Stimulated activated CD8-positive, alpha-beta memory T cell treated with anti-CD3 and anti-CD28 coated beads, Interleukin-7, amount 100 ng/mL, for 1 hour (primary cell): ENCODE data around the gene KIF5A.
"Not testable (repeated sequence)": the region's sequence is repeated elsewhere in the genome, so short reads cannot be mapped to it uniquely, and the experiment has no call there.

Source experiments
- DNase-seq, 2 donors: peaks; one replicate each; pipeline ENCODE4 v3.0.0-alpha.2; 2020; ENCODE audit warnings: low read depth in 2 of 2

KIF5A gene

DNA sequence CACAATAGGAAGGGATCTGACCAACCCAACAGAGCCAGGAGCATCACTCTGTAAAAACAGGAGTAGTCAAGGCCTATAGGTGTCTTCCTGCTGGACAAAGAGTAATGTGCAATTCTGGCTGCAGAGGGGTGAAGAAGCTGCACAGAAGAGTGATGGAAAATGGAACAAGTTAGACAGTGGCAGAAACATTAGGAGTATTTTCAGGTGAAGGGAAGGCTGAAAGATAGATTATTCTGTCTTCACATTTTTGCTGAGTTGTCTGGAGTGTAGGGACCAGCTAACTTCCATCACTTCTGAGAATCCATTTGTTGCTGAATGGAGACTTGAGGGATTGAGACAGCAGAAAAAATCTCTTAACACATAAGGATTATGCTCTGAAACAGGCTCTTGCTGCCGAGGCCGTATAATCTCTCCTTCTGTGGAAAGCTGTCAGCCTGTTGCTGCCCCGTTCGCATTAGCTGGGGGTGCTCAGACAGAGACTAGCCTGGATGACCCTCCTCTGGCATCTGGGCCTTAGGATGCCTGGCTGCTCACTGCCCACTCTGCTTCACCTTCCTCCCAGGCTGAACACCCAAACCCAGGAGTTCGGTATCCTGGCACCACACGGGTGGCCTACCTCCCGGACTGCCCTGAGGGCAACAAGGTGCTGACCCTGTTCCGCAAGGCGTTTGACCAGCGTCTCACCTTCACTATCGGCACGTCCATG, 58.3 kb downstream of the KIF5A start:
- DNase-seq = no peak

DNA sequence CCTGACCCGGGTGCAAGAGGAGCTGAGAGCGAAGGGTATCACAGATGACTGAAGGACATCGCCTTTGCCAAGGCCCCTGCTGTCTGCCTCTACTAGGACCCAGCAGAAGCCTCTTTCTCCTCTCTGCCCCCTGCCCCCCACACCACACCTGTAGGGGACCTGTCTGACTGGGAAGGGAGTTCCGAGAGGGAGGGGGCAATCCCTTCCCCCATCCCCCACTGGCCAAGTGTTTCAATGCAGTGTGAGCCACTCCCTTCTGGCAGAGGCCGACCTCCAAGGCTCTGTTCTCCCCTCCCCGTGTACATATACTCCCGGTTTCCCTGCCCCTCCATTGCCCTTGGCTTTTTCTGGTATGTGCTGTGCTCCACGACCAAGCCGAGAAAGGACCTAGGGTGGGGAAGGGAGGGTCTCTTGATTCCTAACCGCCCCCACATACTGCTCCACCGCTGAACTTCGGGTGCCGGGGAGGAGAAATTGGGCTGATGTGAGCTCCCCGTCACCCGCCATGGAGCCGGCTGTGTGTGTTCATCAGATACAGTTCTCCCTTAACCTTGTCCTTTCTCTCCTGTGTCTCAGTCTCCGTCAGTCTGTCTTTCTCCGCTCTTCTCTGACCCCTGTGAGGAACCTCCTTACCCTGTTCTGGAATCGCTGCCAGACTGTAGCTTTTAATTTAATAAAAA, 59.4 kb downstream of the KIF5A start:
- DNase-seq = no peak

DNA sequence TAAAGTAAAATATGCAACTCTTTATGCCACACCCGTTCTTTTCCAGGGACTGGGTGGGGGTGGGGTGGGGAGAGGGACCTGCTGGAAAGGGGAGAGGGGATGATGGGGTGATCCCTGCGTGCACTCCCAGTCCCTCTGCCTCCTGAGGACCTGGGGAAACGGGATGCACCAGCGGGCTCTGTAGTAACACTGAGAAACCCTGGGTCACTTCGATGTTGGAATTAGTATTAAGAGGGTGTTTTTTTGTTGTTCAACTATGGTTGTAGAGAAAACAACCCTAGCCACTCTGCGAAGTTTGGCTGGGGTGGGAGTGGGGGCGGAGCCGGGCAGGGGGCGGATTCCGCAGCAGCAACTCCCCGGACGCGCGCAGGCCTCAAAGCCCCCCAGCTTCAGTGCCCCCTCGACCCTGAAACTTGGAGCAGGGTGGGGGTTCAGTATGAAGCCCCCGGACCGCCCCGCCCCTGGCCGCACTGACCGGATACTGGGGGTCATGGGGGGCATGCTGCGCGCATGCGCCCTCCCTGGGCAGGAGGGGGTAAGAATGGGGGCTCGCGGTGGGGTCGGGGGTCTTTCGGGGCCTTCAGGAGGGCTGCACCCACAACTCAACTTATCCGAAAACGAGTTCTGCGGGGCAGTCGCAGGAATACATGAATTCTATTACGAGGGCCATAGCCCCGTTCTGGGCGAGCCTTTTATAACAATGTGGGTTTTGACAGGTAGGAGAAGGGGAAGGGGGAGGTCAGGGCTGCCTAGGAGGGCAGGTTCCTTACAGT, 60.1 kb downstream of the KIF5A start:
- DNase-seq = no peak

DNA sequence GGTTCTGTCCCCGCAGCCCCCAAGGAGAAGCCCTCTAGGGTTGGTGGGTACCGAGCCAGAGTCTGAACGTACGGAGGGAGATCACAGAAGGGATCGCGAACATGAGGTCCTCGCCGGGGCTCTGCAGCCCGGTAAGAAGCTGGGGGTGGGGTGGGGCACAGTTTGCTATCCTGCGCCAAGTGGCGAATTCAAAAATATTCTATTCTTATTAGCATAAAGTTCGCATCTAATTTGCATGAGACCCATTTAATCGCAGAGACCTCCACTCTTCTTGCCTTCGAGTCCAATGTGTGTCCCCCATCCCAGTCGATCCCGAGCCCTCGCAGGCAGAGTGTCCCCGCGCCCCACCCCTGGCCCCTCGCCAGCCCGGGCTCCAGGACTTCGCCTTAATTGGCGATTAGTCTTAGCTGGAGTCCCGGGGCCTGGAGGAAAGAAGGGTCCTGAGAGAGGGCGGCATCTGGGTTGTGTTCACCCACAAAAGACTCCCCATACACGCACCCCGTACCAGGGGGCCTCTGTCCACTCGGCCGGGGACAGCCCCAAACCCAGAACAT, 60.8 kb downstream of the KIF5A start:
- no peak for DNase-seq

DNA sequence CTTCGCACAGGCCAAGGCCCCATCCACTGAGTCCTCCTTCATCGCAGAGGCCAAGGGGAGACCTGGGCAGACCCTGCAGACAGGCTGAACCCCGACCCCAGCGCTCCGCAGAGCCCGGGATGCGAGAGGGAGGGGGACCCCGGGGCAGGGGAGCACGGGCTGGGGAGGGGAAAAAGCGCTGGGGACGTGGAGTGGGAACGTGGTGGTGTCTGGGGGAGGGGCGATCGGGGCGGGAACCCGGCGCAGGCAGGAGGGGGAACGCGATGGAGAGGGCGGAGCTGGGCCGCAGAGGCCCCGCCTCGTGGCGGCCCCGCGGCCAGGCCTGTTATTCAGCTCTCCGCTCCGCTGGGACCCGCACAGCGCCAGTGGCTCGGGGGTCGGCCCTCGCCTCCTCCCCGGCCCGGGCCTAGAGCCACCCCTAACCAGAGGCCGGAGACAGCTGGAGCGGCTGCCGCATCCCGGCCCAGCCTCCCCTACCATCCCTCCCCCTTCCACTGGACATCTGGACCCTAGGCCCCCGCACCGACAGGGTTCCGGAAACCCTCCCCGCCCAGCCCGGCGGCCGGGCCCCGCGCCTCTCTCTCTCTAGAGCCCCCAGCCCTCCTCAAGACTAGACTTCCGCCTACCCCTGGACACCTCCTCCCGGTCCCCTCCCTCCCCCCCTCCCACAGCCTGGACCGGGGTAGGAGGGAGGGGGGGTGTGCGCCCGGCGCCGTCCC, 61.4 kb downstream of the KIF5A start, which contains the start of gene ARHGEF25:
TSS of gene ARHGEF25 (plus strand) at position 328 of the 719 bp plus-strand sequence. CDS start 460 bp downstream, outside the sequence.
- no peak for DNase-seq

DNA sequence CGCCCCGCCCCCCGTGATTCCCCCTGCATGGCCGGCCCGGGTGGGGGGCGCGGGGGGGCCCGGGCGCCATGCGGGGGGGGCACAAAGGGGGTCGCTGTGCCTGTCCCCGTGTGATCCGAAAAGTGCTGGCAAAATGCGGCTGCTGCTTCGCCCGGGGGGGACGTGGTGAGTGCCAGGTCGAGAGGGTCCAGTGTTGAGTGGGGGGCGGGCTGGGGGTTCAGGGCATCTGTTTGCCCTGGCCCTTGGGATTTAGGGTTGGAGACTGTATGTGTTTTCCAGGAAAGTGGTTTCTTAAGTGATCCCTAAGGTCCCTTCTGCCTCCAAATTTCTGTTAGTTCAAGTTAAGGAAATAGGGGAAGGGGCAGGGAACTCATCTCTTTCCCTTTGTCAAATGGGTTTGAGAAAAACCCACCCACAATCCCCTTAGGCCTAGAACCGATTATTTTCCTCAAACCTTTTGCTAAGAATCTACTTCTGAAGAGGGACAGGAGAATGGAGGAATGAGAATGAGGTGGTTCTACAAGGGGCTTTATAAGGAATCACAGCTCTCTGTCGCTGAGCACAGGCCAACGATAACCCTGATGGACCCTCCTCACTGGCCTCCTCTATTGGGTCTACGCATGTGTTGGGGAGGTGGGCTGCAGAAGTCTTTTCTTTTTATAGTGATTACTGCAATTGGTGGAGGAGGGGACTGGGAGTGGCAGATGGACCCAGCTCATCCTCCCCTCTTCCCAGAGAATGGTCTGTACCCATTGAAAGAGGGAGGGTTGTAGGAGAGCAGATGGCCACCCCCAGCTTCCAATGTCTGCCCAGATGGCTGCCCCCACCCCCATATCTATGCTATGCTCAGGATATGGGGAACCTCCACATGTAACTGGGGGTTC, 62.2 kb downstream of the KIF5A start:
- DNase-seq = no peak

DNA sequence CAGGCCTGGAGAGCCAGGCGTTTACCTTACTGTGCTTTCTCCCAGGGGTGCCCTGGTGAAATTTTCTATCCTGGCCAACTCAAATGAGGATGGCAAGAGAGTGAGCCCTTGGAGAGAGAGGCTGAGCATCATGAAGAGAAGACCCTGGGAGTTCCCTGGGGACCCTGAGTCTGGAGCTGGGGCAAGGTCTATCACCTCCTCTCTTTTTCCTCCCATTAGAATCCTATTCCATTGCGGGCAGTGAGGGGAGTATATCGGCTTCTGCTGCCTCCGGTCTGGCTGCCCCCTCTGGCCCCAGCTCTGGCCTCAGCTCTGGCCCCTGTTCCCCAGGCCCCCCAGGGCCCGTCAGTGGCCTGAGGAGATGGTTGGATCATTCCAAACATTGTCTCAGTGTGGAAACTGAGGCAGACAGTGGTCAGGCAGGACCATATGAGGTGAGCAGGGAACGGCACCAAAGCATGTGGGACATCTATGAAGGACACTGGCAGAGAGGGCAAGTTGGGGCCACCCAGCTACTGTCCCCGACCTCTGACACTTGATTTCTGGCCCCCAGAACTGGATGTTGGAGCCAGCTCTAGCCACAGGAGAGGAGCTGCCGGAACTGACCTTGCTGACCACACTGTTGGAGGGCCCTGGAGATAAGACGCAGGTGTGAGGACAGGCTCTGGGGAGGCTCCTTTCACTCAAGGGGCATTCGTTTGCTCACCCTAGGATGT, 63.0 kb downstream of the KIF5A start:
- DNase-seq = no peak

DNA sequence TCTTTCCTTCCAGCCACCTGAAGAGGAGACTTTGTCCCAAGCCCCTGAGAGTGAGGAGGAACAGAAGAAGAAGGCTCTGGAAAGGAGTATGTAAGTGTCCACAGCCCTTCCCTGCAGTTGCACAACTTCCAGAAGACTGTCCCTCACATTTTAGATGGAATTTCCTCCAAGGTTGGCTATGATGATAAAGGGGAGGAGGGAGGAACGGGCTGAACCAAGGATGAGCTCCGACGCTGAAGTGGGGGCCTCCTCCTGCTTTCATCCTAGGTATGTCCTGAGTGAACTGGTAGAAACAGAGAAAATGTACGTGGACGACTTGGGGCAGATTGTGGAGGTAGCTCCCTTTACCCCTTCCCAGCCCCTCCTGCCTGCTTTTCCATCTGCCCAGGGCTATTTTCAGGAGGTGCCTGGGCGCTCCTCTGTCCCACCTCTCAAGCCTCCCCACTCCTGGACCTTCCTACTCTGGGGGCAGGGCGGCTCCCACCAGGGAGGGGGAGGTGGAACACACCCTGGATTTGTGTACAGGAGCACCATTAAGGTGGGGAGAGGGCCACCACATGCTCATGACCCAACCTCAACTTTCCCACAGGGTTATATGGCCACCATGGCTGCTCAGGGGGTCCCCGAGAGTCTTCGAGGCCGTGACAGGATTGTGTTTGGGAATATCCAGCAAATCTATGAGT, 63.7 kb downstream of the KIF5A start:
- no peak for DNase-seq

DNA sequence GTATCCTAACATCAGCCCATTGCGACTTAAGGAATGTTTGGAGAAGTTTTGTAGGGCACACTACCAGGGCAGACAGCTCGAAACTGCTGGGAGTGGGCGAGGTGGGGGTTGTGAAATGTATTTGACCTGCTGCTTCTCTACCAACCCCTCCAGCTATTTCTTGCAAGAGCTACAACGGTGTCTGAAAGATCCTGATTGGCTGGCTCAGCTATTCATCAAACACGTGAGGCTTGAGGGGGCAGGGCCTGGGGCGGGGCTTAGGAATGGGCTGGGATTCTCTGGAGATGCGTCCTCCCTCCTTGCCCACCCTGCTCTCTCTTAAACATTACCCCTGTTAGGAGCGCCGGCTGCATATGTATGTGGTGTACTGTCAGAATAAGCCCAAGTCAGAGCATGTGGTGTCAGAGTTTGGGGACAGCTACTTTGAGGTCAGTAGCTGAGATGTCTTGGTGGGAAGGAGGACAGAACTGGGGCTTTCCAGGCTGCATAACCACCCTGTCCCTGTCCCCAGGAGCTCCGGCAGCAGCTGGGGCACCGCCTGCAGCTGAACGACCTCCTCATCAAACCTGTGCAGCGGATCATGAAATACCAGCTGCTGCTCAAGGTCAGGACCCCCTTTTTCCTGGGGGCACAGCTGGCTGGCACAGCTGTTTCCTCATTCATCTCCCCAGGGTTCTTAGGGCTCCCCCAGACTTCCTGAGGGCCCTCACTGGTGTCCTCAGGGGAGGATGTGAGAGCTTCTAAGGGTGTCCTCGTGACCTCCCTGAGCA, 64.5 kb downstream of the KIF5A start:
- DNase-seq = no peak

DNA sequence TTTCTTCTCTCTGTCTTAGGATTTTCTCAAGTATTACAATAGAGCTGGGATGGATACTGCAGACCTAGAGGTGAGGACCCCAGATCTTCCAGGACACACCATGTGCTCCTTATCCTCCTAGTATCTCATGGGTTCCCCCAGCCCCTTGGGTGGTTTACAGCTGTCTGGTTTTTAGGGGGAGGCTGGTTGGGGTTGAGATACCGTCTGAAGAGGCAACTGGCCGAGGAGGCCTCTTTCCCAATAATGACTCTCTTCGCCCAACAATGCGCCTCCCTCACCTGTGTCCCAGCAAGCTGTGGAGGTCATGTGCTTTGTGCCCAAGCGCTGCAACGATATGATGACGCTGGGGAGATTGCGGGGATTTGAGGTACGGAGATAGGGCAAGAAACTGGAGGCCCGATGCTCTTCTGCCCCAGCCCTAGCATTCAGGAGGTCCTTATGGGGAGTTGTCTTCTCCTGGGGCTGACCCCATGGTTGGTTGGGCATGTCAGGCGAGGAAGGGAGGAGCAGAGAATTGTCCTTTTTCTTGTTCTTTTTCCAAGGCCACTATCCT, 65.2 kb downstream of the KIF5A start:
- no peak for DNase-seq

DNA sequence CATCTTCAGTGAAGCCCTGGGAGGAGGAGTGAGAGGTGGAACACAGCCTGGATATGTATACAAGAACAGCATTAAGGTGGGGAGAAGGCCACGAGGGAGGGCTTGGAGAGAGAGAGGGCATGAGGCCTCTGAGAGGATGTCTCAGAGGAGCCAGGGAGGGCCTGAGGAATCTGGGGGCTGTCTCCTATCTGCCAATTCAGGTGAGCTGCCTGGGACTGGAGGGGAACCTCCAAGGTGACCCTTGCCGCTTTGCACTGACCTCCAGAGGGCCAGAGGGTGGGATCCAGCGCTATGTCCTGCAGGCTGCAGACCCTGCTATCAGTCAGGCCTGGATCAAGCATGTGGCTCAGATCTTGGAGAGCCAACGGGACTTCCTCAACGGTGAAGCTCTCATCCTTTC, 65.8 kb downstream of the KIF5A start:
- DNase-seq = no peak

DNA sequence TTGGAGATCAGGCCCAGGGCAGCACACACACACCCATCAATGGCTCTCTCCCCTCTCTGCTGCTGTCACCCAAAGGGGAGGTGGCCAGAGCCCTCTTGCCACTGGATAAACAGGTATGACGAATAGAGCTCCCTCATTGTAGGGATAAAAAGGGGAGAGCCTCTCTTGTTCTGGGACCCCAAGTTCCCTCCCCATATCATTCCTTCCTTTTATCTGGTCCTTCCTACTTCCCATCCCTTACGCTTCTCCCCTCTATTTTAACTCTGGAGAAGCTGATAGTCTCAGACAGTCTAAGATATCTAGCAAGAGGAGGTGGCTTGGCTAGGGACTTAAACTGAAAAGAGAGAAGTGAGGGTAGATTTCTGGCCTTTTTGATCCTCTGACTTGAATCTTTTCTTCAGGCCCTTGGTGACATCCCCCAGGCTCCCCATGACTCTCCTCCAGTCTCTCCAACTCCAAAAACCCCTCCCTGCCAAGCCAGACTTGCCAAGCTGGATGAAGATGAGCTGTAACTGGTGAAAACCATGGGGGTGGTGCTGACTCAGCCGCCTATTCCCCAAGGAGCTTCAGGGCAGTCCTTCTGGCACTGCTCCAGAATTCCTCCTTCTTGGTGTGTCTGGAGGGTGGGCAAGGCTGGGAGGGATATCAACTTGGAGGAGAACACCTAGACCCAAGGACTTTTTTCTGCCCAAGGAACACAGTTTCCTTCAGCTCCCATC, 66.7 kb downstream of the KIF5A start:
- DNase-seq = no peak

DNA sequence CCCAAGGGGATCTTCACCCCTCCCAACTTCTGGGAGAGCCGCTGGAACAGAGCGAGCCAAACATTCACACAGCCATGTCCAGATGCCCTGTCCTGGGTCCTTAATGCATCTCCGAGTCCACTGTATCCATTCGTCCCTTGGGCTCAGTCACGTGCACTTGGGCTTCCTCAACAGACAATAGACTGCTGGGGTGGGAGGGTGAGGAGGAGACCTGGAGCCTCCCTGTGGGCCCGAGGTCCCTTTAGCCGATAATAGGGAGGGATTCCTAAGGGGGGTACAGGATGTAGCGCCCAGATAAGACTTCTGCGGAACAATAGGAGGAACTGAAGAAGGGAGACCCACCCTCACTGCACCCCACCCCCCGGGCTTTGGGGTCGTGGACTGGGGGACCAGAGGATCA, 68.1 kb downstream of the KIF5A start:
- no peak for DNase-seq

DNA sequence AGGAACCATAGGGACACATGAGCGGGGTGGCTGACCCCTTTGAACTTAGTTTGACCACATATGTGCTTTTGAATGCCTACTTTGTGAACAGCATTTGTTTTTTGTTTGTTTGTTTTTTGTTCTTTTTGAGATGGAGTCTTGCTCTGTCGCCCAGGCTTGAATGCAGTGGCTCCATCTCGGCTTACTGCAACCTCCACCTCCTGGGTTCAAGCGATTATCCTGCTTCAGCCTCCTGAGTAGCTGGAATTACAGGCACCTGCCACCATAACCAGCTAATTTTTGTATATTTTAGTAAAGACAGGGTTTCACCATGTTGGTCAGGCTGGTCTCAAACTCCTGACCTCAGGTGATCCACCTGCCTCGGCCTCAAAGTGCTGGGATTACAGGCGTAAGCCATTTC, 68.6 kb downstream of the KIF5A start:
- not testable (repeated sequence) for DNase-seq

DNA sequence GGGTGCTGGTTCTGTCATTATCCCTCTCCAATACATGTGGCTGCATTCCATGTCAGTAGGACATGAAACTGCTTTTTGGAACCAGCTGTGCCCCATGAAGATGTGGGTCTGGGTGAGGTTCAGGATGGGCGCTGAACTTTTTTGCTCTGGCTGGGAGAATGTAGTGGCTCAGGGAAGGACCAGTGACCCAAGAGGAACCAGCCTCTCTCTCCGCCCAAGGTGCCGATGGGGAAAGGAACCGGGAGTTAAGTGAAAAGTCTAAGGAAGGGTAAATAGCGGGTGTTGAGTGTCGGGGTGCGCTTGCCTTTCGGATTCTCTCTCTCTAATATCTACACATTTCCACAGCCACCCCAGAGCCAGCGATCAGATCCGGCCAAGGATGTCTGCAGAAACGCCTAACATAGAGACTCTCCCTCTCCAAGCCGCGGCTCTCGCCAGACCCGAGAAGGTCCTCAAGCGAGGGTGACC, 69.2 kb downstream of the KIF5A start:
- DNase-seq = no peak

DNA sequence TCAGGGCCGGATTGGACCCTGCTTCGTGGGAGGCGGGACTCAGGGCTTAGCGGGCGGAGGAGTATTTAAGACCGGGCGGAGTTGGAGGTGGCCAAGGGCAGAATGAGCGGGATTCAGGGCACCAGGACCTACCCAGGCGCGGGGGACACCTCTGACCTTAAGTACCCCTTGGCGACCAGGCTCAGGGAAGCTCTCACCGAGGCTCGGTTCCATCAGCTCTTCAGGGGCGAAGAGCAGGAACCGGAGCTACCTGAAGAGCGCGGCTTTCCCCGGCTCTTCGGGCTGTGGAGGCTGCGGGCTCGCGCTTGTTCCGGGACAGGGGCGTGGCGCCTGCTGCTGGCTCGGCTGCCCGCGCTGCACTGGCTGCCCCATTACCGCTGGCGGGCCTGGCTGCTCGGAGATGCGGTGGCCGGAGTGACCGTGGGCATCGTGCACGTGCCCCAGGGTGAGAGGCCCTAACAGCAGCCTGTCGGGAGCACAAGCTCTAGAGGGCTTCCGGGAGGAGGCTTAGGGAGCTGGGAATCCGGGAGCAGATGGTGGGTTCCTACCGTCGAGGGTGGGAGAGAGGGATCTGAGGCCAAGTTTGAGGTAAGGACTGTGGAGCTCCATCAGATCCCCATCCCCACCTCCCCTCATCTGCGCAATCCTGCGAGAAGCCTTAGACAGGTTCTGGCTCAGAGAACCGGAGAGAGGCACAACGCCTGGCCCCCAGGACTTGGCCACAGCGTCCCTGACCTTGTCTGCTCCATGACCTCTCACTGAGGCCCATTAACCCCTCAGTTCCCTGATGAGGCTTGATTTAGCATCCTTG, 69.8 kb downstream of the KIF5A start:
- DNase-seq = no peak
